Activated CD8-positive, alpha-beta memory T cell treated with anti-CD3 and anti-CD28 coated beads for 1 hour (primary cell): ENCODE results near the gene PSPN.

Experiments
- DNase-seq, 2 donors: peaks; one replicate each; pipeline ENCODE4 v3.0.0-alpha.2; 2020; ENCODE audit warnings: low read depth in 1 of 2; ENCODE audit errors: extremely low read depth in 1 of 2

PSPN gene

DNA sequence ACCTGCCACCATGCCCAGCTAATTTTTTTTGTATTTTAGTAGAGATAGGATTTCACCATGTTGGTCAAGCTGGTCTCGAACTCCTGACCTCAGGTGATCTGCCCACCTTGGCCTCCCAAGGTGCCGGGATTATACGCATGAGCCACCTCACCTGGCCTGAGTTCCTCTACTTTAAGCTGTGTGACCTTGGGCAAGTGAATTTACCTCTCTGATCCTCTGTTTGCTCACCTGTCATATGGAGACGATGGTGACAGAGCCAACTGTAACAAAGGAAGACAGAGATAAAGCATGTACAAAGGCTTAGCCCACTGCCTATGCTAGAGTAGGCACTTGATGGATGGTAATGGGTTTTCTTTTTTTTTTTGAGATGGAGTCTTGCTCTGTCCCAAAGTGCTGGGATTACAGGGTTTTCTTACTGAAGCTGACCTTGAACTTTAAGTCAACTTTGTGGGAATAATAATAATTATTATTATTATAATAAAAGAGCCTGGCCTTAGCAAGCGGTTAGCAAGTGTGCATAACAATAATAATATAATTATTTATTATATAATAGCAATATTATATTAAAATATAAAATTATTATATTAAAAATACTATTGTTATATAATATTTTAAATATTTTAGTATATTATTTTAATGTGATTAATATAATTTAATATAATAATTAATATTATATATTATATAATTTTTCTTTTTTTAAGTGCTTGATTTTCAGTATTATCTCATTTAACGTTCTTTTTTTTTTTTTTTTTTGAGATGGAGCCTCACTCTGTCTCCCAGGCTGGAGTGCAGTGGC lies 41.0 kb downstream of the PSPN start:
- no peak for DNase-seq

GRCh38 chr19:6333439-6333838 lies 42.3 kb downstream of the PSPN start, which contains the start of gene ACER1:
Gene ACER1, minus strand, starts transcription at chr19:6333612. Its CDS starts 61 bp downstream, at chr19:6333551.
- DNase-seq: no peak

- no peak for DNase-seq
These were observed 48.9 kb downstream of the PSPN start for GRCh38 chr19:6326815-6327214.

GRCh38 chr19:6325614-6326013 lies 50.1 kb downstream of the PSPN start:
- DNase-seq: no peak
